ENCODE measurements around the gene SLC16A9.
A peak's percentile ranks its signal among the peaks of the same experiment; 100 is the strongest.

Gene SLC16A9

DNA sequence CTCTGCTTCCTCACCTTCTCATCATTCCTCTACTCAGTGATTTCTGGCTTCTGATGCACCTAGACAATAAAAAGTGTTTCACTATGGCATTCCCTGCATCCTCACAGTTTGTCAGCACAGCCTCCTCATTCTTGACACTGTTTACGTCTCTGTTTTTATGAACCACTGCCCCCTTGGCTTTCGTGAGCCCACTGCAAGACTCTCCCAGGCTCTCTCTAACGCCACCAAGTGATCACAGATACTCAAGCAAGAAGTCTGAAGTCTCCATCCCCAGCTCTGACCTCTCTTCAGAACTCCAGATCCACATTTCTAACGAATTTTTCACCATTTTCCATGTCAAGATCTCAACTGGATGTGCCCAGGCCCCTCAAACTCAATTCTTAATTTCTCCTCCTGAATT is 8.9 kb downstream of the SLC16A9 start:
- no peak overlapping the region for H3K27ac ChIP-seq
- H3K9me3 ChIP-seq (ENCODE audit: severe bottlenecking): no peaks in the 10 kb centered on the region
- H3K27me3 ChIP-seq (ENCODE audit: insufficient read depth, low read depth, severe bottlenecking): no peaks in the 10 kb centered on the region
- H3K36me3 ChIP-seq: peaks cover 16% of the 10 kb centered on the region
- H3K4me3 ChIP-seq (ENCODE audit: low read depth, low read length): no peak overlapping the region
- 0 out of 2 replicates have a peak, but pooled peaks have one; percentile 29 for TF ChIP-seq CTCF (IDR thresholded peaks at IDR 0.05; ENCODE audit: low read depth, low read length)
- peak; percentile 15 for DNase-seq

GRCh38 chr10:59698326-59698725 is 11.3 kb downstream of the SLC16A9 start:
- no peak overlapping the region for H3K4me3 ChIP-seq (ENCODE audit: low read depth, low read length)
- H3K27me3 ChIP-seq (ENCODE audit: insufficient read depth, low read depth, severe bottlenecking): no peaks in the 10 kb centered on the region
- DNase-seq: no peak
- H3K36me3 ChIP-seq: peaks cover 12% of the 10 kb centered on the region
- H3K27ac ChIP-seq: no peak overlapping the region
- no peak for TF ChIP-seq CTCF (IDR thresholded peaks at IDR 0.05; ENCODE audit: low read depth, low read length)
- H3K9me3 ChIP-seq (ENCODE audit: severe bottlenecking): no peaks in the 10 kb centered on the region

- no peak overlapping the region for H3K27ac ChIP-seq
- H3K27me3 ChIP-seq (ENCODE audit: insufficient read depth, low read depth, severe bottlenecking): no peaks in the 10 kb centered on the region
- H3K4me3 ChIP-seq (ENCODE audit: low read depth, low read length): no peak overlapping the region
- DNase-seq: no peak
- no peaks in the 10 kb centered on the region for H3K9me3 ChIP-seq (ENCODE audit: severe bottlenecking)
- no peak for TF ChIP-seq CTCF (IDR thresholded peaks at IDR 0.05; ENCODE audit: low read depth, low read length)
- H3K36me3 ChIP-seq: peaks cover 3% of the 10 kb centered on the region; the same call in 1 of the 2 replicates
These were observed 14.0 kb downstream of the SLC16A9 start for GRCh38 chr10:59695637-59696036.

GRCh38 chr10:59694936-59695335 is 14.7 kb downstream of the SLC16A9 start:
- no peak overlapping the region for H3K27ac ChIP-seq
- no peak for DNase-seq
- no peak for TF ChIP-seq CTCF (IDR thresholded peaks at IDR 0.05; ENCODE audit: low read depth, low read length)
- no peaks in the 10 kb centered on the region for H3K27me3 ChIP-seq (ENCODE audit: insufficient read depth, low read depth, severe bottlenecking)
- H3K36me3 ChIP-seq: peaks cover 4% of the 10 kb centered on the region
- no peaks in the 10 kb centered on the region for H3K9me3 ChIP-seq (ENCODE audit: severe bottlenecking)
- H3K4me3 ChIP-seq (ENCODE audit: low read depth, low read length): no peak overlapping the region

GRCh38 chr10:59692113-59692512 is 17.5 kb downstream of the SLC16A9 start:
- DNase-seq: no peak
- no peak overlapping the region for H3K4me3 ChIP-seq (ENCODE audit: low read depth, low read length)
- no peaks in the 10 kb centered on the region for H3K9me3 ChIP-seq (ENCODE audit: severe bottlenecking)
- TF ChIP-seq CTCF (IDR thresholded peaks at IDR 0.05; ENCODE audit: low read depth, low read length): no peak
- no peaks in the 10 kb centered on the region for H3K27me3 ChIP-seq (ENCODE audit: insufficient read depth, low read depth, severe bottlenecking)
- H3K27ac ChIP-seq: no peak overlapping the region
- peaks cover 4% of the 10 kb centered on the region for H3K36me3 ChIP-seq

- H3K9me3 ChIP-seq (ENCODE audit: severe bottlenecking): no peaks in the 10 kb centered on the region
- no peak for TF ChIP-seq CTCF (IDR thresholded peaks at IDR 0.05; ENCODE audit: low read depth, low read length)
- no peak overlapping the region for H3K27ac ChIP-seq
These were observed 20.7 kb downstream of the SLC16A9 start for GRCh38 chr10:59688921-59689351.

More at GRCh38 chr10:59688921-59689351, 20.7 kb downstream of the SLC16A9 start:
- no peak for DNase-seq
- H3K36me3 ChIP-seq: peaks cover 6% of the 10 kb centered on the region
- H3K27me3 ChIP-seq (ENCODE audit: insufficient read depth, low read depth, severe bottlenecking): no peaks in the 10 kb centered on the region
- no peak overlapping the region for H3K4me3 ChIP-seq (ENCODE audit: low read depth, low read length)

All from WERI-Rb-1 (cell line).